Measurements from ENCODE around the gene RAE1. TPM values are rescaled to one million over a fixed set of nuclear protein-coding genes. Genes with fewer than 3 reads are reported as not detected.

Gene RAE1
- total RNA-seq, 1 experiment from 2014 or later, result 53.1 TPM

GRCh38 chr20:57398901-57399535 is 48.0 kb downstream of the RAE1 start:
- Mint-ChIP-seq H3K4me3 (no peak overlapping the region; a peak in 1 of 5 replicates), H3K4me1 (peaks cover 25 to 34% of the 10 kb centered on the region in 2 experiments), H3K36me3 (ENCODE audit: insufficient read depth in 1 of 3, low read depth in 3 of 3) (peaks cover 27 to 76% (median 72%) of the 10 kb centered on the region in 3 experiments), H3K9me3 (no peaks in the 10 kb centered on the region), H3K27ac (peak overlapping the region; percentile 20 to 71 (median 28); a peak in 5 of 7 replicates), H3K27me3 (ENCODE audit: low read depth) (no peaks in the 10 kb centered on the region)
- H3K56ac ChIP-seq (ENCODE audit: insufficient read length, low read depth, low read length), result no peak overlapping the region
- no peak for TF ChIP-seq CTCF (conservative IDR thresholded peaks at IDR 0.05)
- H3K79me2 ChIP-seq (ENCODE audit: insufficient read depth, low read length), result no peaks in the 10 kb centered on the region; the same call in 1 of the 2 replicates
- no peak overlapping the region for H4K8ac ChIP-seq (replicated peaks; ENCODE audit: insufficient read length, low read depth, low read length)
- H2AK5ac ChIP-seq (ENCODE audit: insufficient read length, low read length), result no peak overlapping the region
- no peak overlapping the region for H3K18ac ChIP-seq (ENCODE audit: insufficient read length, low read depth, low read length)
- peaks cover 3% of the 10 kb centered on the region for H3K79me1 ChIP-seq (ENCODE audit: insufficient read depth, low read depth, low read length, poor library complexity, severe bottlenecking)
- no peak overlapping the region for H2BK20ac ChIP-seq (ENCODE audit: low read depth, low read length, poor library complexity, severe bottlenecking)
- no peaks in the 10 kb centered on the region for H3K4me1 ChIP-seq (ENCODE audit: insufficient read depth, low read length)
- WGBS (ENCODE audit: extremely low coverage, insufficient read length, low lambda C conversion rate), result no CpG with 5 or more reads among the region's 13 CpGs
- H3K4ac ChIP-seq (ENCODE audit: low read depth, low read length), result no peak overlapping the region
- no peak overlapping the region for H3K27ac ChIP-seq (ENCODE audit: insufficient read length, low read depth, low read length)
- no peaks in the 10 kb centered on the region for H3K9me3 ChIP-seq (ENCODE audit: control insufficient read depth, low read depth, low read length)
- no peaks in the 10 kb centered on the region for H3K23me2 ChIP-seq (ENCODE audit: insufficient read length, low read depth, low read length, poor library complexity, severe bottlenecking)
- H2BK120ac ChIP-seq (ENCODE audit: low read depth, low read length, poor library complexity, severe bottlenecking), result no peak overlapping the region
- no peak overlapping the region for H3K9ac ChIP-seq (ENCODE audit: extremely low read depth, insufficient read length, low read length)
- no peaks in the 10 kb centered on the region for H3K27me3 ChIP-seq (ENCODE audit: insufficient read depth, low read length)
- H4K20me1 ChIP-seq (ENCODE audit: control insufficient read depth, insufficient read depth, insufficient read length), result no peaks in the 10 kb centered on the region
- no peak overlapping the region for H2BK5ac ChIP-seq (ENCODE audit: insufficient read length, low read length)
- no peak overlapping the region for H3K14ac ChIP-seq (ENCODE audit: insufficient read depth, low read length)
- no peak overlapping the region for H3K4me2 ChIP-seq (ENCODE audit: insufficient read depth, insufficient read length, low read length)
- H2AFZ ChIP-seq (ENCODE audit: low read length), result no peak overlapping the region
- no peak overlapping the region for H3T11ph ChIP-seq (ENCODE audit: low read length)
- H2BK12ac ChIP-seq (ENCODE audit: insufficient read length, low read depth, low read length), result no peak overlapping the region
- no peak overlapping the region for H4K91ac ChIP-seq (ENCODE audit: insufficient read length, low read depth, low read length)
- DNase-seq, result no peak
- H4K5ac ChIP-seq (ENCODE audit: insufficient read length, low read depth, low read length), result no peak overlapping the region
- H3K23ac ChIP-seq (ENCODE audit: insufficient read length, low read depth, low read length), result no peak overlapping the region
- no peak overlapping the region for H2BK15ac ChIP-seq (ENCODE audit: low read depth, low read length)
